HG02798 (cell line): ENCODE results near the gene ATAT1.
A peak's percentile ranks its signal among the peaks of the same experiment; 100 is the strongest.

Experiments used
- ATAC-seq: cut with Tn5 transposase; IDR thresholded peaks from one replicate; pipeline ENCODE4 v1.9.1; 2021; ENCODE audit warnings: mild to moderate bottlenecking; ENCODE audit not compliant: unreplicated experiment, poor library complexity

The ATAT1 gene

DNA sequence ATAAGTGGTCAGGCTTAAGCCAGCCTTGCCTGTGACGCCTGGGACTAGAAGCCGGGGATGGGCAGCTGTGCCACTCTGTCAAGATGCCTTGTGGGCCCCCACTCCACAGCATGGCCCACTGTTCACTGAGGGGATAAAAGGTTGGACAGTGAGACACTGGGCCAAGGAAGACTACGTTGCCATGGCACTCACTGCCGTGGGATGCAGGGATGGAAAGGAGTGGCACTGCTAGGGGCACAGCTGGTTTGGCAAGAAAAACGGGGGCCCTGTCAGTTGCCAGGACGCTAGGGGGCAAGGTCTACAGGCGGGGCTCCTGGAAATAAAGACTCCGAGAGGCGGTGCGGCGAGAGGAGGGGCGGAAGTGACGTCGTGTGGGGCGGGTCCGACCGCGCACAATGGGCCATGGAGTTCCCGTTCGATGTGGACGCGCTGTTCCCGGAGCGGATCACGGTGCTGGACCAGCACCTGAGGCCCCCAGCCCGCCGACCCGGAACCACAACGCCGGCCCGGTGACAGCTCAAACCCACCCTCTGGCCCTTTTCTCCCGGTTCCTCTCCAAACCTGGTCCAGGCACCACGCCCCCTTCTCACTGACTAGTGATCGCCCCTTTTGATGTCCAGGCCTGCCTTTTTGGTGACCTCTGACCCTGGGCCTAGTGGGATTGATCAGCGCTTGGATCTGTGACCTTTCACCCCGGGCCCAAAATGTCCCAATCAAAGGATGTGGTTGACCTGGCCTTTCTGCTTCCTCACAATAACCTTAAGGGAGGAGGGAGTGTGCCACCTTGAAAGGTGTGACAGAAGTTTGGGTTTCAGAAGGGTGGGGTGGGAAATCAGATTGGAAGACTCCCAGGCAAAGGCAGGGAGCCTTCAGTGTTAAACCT, at the start of gene ATAT1:
Gene ATAT1 (plus strand): TSS at position 391 of the 883 bp plus-strand sequence.
- peak; percentile 93 for ATAC-seq

DNA sequence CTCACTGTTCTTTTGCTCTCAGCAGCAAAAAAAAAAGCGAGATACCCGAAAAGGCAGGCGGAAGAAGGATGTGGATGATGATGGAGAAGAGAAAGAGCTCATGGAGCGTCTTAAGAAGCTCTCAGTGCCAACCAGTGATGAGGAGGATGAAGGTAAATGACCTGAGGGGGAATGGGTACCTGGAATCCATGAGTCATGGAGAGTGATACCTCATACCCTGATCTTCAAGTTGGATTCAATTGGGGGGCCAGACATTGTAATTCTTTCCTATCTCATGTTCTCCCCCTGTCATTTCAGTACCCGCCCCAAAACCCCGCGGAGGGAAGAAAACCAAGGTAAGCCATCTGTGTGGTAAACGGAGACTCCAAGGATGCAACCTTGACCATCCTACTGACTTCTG, 48.6 kb upstream of the ATAT1 start:
- no peak for ATAC-seq

- ATAC-seq, result no peak
These were observed 42.8 kb upstream of the ATAT1 start for GRCh38 chr6:30583921-30584320.

DNA sequence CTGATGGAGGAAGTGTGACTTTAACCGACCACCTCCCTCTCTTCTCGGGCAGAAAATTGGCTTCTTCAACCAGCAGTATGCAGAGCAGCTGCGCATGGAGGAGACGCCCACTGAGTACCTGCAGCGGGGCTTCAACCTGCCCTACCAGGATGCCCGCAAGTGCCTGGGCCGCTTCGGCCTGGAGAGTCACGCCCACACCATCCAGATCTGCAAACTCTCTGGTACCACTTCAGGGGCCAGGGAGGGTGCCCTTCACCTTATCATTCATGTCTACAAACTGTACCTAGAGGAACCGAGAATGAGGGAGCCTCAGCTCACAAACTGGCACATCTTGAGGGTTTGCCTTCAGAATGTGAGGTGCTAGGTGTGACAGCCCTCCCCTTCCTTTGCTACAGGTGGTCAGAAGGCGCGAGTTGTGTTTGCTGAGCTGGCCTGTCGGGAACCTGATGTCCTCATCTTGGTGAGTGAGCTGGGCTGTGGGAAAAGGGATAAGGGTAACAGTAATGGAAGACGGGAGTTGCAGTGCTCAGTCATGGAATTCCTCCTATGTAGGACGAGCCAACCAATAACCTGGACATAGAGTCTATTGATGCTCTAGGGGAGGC, 36.8 kb upstream of the ATAT1 start:
- no peak for ATAC-seq

GRCh38 chr6:30590509-30590908, 36.2 kb upstream of the ATAT1 start:
- no peak for ATAC-seq

DNA sequence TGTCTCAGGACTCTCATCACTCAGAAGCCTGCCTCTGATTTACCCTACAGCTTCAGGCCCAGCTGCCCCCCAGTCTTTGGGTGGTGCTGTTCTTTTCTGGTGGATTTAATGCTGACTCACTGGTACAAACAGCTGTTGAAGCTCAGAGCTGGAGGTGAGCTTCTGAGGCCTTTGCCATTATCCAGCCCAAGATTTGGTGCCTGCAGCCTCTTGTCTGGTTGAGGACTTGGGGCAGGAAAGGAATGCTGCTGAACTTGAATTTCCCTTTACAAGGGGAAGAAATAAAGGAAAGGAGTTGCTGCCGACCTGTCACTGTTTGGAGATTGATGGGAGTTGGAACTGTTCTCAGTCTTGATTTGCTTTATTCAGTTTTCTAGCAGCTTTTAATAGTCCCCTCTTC, 35.7 kb upstream of the ATAT1 start:
- no peak for ATAC-seq

DNA sequence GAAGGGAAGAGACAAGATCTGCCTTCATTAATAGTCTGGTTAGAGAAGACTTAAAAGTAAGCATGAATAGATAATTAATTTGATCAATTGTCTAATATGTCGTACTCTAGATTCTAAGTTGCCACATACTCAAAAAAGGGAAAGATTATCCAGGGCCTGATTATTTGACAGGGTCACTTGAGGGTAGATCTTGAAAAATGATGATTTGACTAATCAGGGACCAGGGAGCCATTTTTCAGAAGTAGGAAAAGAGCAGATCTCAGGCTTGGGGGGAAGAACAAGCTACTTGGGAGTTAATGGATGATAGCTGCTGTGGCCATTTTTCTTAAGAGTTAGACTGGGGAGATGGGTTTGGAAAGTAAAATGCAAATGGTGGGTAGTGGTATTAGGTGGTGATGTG, 34.4 kb upstream of the ATAT1 start:
- no peak for ATAC-seq

DNA sequence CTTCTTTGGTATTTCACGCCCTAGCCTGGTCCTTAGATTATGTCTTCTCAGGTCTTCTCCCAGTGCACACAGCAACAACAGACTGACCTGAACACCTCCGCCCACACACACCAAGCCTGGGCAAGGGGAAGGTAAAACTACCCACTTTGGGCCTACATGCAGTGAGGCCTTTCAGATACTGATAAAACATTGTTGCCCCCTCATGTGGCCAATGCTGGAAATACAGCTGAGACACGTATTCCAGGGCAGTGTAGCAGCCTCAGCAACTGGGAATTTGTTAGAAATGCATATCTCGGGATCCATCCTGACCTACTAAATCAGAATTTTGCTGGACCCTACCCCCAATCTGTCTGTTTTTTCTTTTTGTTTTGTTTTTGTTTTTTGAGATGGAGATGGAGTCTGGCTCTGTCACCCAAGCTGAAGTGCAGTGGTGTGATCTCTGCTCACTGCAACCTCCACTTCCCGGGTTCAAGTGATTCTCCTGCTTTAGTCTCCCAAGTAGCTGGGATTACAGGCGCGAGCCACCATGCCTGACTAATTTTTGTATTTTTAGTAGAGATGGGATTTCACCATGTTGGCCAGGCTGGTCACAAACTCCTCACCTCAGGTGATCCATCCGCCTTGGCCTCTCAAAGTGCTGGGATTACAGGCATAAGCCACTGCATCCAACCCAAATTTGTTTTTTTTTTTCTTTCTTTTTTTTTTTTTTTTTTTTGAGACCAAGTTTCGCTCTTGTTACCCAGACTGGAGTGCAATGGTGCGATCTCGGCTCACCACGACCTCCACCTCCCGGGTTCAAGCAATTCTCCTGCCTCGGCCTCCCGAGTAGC, 29.1 kb upstream of the ATAT1 start:
- ATAC-seq, result peak; percentile 70

DNA sequence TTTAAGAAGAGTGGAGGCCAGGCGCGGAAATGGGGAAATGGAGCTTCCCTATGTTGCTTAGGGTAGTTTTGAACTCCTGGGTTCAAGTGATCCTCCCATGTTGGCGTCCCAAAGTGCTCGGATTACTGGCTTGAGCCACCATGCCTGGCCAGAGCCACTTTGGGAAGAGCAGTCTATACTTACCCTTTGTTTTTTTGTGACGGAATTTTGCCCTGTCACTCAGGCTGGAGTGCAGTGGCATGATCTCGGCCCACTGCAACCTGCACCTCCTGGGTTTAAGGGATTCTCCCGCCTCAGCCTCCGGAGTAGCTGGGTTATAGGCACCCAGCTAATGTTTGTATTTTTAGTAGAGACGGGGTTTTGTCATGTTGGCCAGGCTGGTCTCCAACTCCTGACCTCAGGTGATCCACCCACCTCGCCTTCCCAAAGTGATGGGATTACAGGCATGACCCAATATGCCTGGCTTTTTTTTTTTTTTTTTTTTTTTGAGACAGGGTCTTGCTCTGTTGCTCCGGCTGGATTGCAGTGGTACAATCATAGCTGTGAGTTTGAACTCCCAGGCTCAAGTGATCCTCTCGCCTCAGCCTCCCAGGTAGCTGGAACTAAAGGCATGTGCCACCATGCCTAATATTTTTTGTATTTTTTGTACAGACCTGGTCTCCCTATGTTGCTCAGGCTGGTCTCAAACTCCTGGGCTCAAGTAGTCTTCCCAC, 27.6 kb upstream of the ATAT1 start:
- ATAC-seq, result no peak

DNA sequence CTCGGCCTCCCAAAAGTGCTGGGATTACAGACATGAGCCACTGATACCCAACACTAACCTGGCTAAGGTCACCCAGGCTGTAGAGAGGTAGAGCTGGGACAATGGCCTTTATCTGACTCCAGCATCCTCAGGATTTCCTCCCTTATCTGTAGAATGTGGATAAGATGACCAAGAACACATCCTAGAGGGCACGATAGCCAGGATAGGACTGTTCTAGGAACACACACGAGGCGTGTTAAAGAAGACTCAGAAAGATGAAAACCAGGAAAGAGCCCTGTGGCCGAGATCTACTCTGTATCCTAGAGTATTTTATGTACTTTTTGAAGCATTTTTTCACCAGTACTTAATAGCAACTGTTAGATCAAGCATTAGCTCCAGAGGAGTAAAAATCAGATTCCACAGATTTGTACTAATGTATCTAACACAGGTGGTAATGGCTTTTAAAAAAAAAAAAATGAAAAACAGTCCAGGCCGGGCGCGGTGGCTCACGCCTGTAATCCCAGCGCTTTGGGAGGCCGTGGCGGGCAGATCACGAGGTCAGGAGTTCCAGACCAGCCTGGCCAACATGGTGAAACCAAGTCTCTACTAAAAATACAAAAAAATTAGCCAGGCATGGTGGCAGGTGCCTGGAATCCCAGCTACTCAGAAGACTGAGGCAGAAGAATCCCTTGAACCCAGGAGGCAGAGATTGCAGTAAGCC, 26.9 kb upstream of the ATAT1 start:
- ATAC-seq, result no peak

DNA sequence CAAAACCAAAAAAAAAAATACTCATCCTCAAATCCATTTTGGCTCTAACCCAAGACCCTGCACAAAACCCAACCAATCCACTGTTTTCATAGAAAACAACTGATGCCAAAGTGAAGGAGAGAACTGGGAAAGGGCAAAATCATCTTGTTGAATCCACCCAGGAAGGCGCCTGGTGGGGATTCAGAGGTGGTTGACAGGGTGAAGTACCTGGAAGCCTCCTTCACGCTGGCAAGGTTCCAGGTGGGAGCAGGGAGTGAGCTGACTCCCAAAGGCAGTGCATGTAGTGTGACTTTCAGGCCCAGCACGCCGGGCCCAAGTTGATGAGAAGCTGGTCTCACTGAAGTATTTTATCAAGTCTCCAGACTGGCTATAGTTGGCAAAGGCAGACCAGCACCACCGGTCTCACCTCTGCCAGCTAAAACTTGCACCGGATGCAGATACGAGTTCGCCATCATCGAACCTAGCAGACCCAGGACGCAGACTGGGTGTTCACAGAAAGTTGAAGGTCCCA, 26.2 kb upstream of the ATAT1 start:
- ATAC-seq, result no peak

GRCh38 chr6:30601436-30601814, 25.2 kb upstream of the ATAT1 start:
- no peak for ATAC-seq

GRCh38 chr6:30601815-30602641, 24.6 kb upstream of the ATAT1 start:
- no peak for ATAC-seq

GRCh38 chr6:30603961-30604360, 22.7 kb upstream of the ATAT1 start:
- ATAC-seq, result no peak

- no peak for ATAC-seq
These were observed 16.6 kb upstream of the ATAT1 start for GRCh38 chr6:30610065-30610464.

- ATAC-seq, result no peak
These were observed 15.4 kb upstream of the ATAT1 start for GRCh38 chr6:30611150-30611855.

- no peak for ATAC-seq
These were observed 14.8 kb upstream of the ATAT1 start for GRCh38 chr6:30611856-30612194.

- ATAC-seq, result no peak
These were observed 14.5 kb upstream of the ATAT1 start for GRCh38 chr6:30612213-30612612.
